Fibroblast of lung (primary cell): Measurements from ENCODE around the gene CYB561A3.

Experiments used
- EZH2 ChIP-seq: IDR thresholded peaks from 2 replicates; pipeline ENCODE4 v1.5.1; 2012; ENCODE audit warnings: low read length, control low read depth, mild to moderate bottlenecking; ENCODE audit errors: missing control alignments
- TF ChIP-seq, protein P1 (sequence below), 2 donors: IDR thresholded peaks in 1 of 2; conservative IDR thresholded peaks in 1 of 2; 1 replicate in 1 of 2; 2 replicates in 1 of 2; pipeline ENCODE4 v1.5.1; 2011 to 2012; ENCODE audit warnings: low read length in 2 of 2, control low read depth in 1 of 2, inconsistent platforms in 1 of 2, low read depth in 1 of 2, mild to moderate bottlenecking in 1 of 2

DNA sequence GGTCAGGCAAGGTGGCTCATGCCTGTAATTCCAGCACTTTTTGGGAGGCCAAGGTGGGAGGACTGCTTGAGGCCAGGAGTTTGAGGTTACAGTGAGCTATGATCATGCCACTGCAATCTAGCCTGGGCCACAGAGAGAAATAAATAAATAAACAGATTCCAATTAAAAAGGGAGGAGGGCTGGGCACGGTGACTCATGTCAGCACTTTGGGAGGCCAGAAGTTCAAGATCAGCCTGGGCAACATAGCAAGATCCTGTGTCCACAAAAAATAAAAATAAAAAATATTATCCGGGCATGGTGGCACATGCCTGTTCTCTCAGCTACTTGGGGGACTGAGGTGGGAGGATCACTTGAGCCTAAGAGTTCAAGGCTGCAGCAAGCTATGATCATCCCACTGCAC lies 7.5 kb downstream of the CYB561A3 start:
- TF ChIP-seq, protein P1, sequence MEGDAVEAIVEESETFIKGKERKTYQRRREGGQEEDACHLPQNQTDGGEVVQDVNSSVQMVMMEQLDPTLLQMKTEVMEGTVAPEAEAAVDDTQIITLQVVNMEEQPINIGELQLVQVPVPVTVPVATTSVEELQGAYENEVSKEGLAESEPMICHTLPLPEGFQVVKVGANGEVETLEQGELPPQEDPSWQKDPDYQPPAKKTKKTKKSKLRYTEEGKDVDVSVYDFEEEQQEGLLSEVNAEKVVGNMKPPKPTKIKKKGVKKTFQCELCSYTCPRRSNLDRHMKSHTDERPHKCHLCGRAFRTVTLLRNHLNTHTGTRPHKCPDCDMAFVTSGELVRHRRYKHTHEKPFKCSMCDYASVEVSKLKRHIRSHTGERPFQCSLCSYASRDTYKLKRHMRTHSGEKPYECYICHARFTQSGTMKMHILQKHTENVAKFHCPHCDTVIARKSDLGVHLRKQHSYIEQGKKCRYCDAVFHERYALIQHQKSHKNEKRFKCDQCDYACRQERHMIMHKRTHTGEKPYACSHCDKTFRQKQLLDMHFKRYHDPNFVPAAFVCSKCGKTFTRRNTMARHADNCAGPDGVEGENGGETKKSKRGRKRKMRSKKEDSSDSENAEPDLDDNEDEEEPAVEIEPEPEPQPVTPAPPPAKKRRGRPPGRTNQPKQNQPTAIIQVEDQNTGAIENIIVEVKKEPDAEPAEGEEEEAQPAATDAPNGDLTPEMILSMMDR (conservative IDR thresholded peaks at IDR 0.05 in 1 of 2, IDR thresholded peaks at IDR 0.05 in 1 of 2; ENCODE audit: low read depth in 1 of 2, low read length in 2 of 2): no peak
- no peak for TF ChIP-seq EZH2
